Right ventricle myocardium superior (tissue), 1 donor: ENCODE measurements around the gene GFRA4. TPM values are rescaled to one million over a fixed set of nuclear protein-coding genes. Genes with fewer than 3 reads are reported as not detected.

Source experiments
- ATAC-seq: fragments of 200-7000 bp; cut with Tn5 transposase; one replicate; pipeline ENCODE4 v1.9.1; 2020; ENCODE audit warnings: mild to moderate bottlenecking; ENCODE audit not compliant: poor library complexity
- DNase-seq: peaks from one replicate; pipeline ENCODE4 v3.0.0-alpha.2; 2020
- intact Hi-C: fragments of 100-400 bp; cut with DNase I; formaldehyde crosslinking; loops from one replicate; pipeline ENCODE4 v1.11.2; 2022
- total RNA-seq: library from RNA; stranded (reverse); fragmentation: NEBNext Ultra II Directional; extraction: Animal tissue kit (Norgen Biotek cat#: 25700); gene quantifications from one replicate; pipeline ENCODE4 v1.2.1, GENCODE V29; 2021
- donor health status: DM: no; HTN: yes; CAD: no; lungs with severe emphysema.

Gene GFRA4
- total RNA-seq, 1 donor from 2014 or later: not detected

- intact Hi-C loops: no loop called here
Measured at GRCh38 chr20:3661814-3662665, 1.2 kb downstream of the GFRA4 start.

GRCh38 chr20:3661060-3661813, 2.0 kb downstream of the GFRA4 start:
- intact Hi-C loops: no loop called here
- ATAC-seq: no peak
- no peak for DNase-seq

More at GRCh38 chr20:3661814-3662665, 1.2 kb downstream of the GFRA4 start:
- DNase-seq: no peak
- ATAC-seq: no peak

GRCh38 chr20:3660262-3661059, 2.7 kb downstream of the GFRA4 start:
- ATAC-seq (no peak), DNase-seq (no peak)
- intact Hi-C loops: no loop called here

- ATAC-seq (no peak), DNase-seq (no peak)
- intact Hi-C loops: no loop called here
Measured at GRCh38 chr20:3659492-3660261, 3.5 kb downstream of the GFRA4 start.

- intact Hi-C loops: no loop called here
- ATAC-seq (no peak), DNase-seq (no peak)
Measured at GRCh38 chr20:3658716-3659491, 4.3 kb downstream of the GFRA4 start.

- intact Hi-C loops: no loop called here
- ATAC-seq: no peak
- no peak for DNase-seq
Measured at GRCh38 chr20:3658019-3658715, 5.0 kb downstream of the GFRA4 start.

- intact Hi-C loops: no loop called here
- DNase-seq (no peak), ATAC-seq (no peak)
Measured at GRCh38 chr20:3655131-3655405, 8.1 kb downstream of the GFRA4 start.

GRCh38 chr20:3654326-3655130, 8.7 kb downstream of the GFRA4 start:
- ATAC-seq (no peak), DNase-seq (no peak)
- intact Hi-C loops: no loop called here

GRCh38 chr20:3653921-3654320, 9.3 kb downstream of the GFRA4 start:
- DNase-seq: no peak
- no peak for ATAC-seq
- intact Hi-C loops: no loop called here

- intact Hi-C loops: no loop called here
- no peak for DNase-seq
- ATAC-seq: peak; percentile 12
Measured at GRCh38 chr20:3652676-3653596, 10.3 kb downstream of the GFRA4 start.

GRCh38 chr20:3652221-3652620, 11.0 kb downstream of the GFRA4 start:
- intact Hi-C loops: no loop called here
- no peak for ATAC-seq
- no peak for DNase-seq

GRCh38 chr20:3651204-3651962, 11.8 kb downstream of the GFRA4 start:
- ATAC-seq: no peak
- intact Hi-C loops: no loop called here
- DNase-seq: no peak

GRCh38 chr20:3648951-3649350, 14.2 kb downstream of the GFRA4 start:
- no peak for DNase-seq
- intact Hi-C loops: no loop called here
- no peak for ATAC-seq

GRCh38 chr20:3647473-3647872, 15.7 kb downstream of the GFRA4 start:
- DNase-seq (no peak), ATAC-seq (no peak)
- intact Hi-C loops: no loop called here

GRCh38 chr20:3646651-3647050, 16.5 kb downstream of the GFRA4 start:
- ATAC-seq (no peak), DNase-seq (no peak)
- intact Hi-C loops: no loop called here
